A549 (cell line): ENCODE results near the gene TBC1D2B. TPM values are rescaled to one million over a fixed set of nuclear protein-coding genes. Genes with fewer than 3 reads are reported as not detected.

Experiments used
- ATAC-seq, 2 experiments: fragments of 200-7000 bp in 1 of 2; fragments of >200 bp in 1 of 2; cut with Nextera tagmentation in 1 of 2; cut with Tn5 transposase in 1 of 2; 3 replicates each; pipeline versions ENCODE4 v1.8.0 to v1.9.1; 2018 to 2020; ENCODE audit warnings: mild to moderate bottlenecking in 1 of 2, moderate library complexity in 1 of 2
- CTCF ChIA-PET: fragments of 300-600 bp; sonication (Branson Sonifier 250); formaldehyde crosslinking; extraction: SDS; loops from one replicate; lab custom pipeline; 2021; ENCODE audit warnings: antibody characterized with exemption, inconsistent platforms; lab: Yijun Ruan, JAX
- POLR2A ChIA-PET: fragments of 350-600 bp; formaldehyde crosslinking; extraction: SDS; loops from one replicate; lab custom pipeline; 2021; ENCODE audit warnings: antibody characterized with exemption, inconsistent platforms; lab: Yijun Ruan, JAX
- DNase-seq, 2 experiments: peaks; one replicate each; pipeline versions ENCODE4 v3.0.0 to v3.0.0-alpha.2; 2011 to 2016; ENCODE audit warnings: low read depth in 1 of 2, low spot score in 1 of 2
- FAIRE-seq: peaks from 2 replicates; lab custom pipeline; 2011; peaks lifted over from hg19 to GRCh38; lab: Jason Lieb, UNC
- H3K27ac ChIP-seq, 2 experiments: fragments of >200 bp; sonication (Bioruptor Twin); formaldehyde crosslinking; 3 replicates each; pipeline ENCODE4 v1.5.1; 2016 to 2017
- H3K4me1 ChIP-seq: fragments of >200 bp; sonication (Bioruptor Twin); formaldehyde crosslinking; 3 replicates; pipeline ENCODE4 v1.6.1; 2016
- H3K4me2 ChIP-seq: fragments of >200 bp; sonication (Bioruptor Twin); formaldehyde crosslinking; 3 replicates; pipeline ENCODE4 v1.6.1; 2016
- H3K4me3 ChIP-seq: fragments of >200 bp; sonication (Bioruptor Twin); formaldehyde crosslinking; 3 replicates; pipeline ENCODE4 v1.5.1; 2016
- H3K9me3 ChIP-seq: fragments of >200 bp; sonication (Bioruptor Twin); formaldehyde crosslinking; 3 replicates; pipeline ENCODE4 v1.6.1; 2016
- EHMT2 ChIP-seq: fragments of 200-600 bp; sonication (generic); IDR thresholded peaks from 2 replicates; pipeline ENCODE4 v1.6.1; 2016; ENCODE audit warnings: antibody characterized with exemption, low read depth, mild to moderate bottlenecking, moderate library complexity
- EP300 ChIP-seq, 2 experiments: fragments of >200 bp; sonication (Bioruptor Twin); formaldehyde crosslinking; IDR thresholded peaks; 2 replicates in 1 of 2; 3 replicates in 1 of 2; pipeline ENCODE4 v1.6.1; 2016 to 2017
- ESRRA ChIP-seq: fragments of 150-350 bp; IDR thresholded peaks from 2 replicates; pipeline ENCODE4 v1.6.1; 2014; ENCODE audit warnings: mild to moderate bottlenecking, low read length, borderline replicate concordance
- GATA3 ChIP-seq: IDR thresholded peaks from 2 replicates; pipeline ENCODE4 v1.6.1; 2012; ENCODE audit warnings: borderline replicate concordance
- JUNB ChIP-seq: fragments of >200 bp; sonication (Bioruptor Twin); formaldehyde crosslinking; IDR thresholded peaks from 2 replicates; pipeline ENCODE4 v1.6.1; 2016
- MAFK ChIP-seq: fragments of 450-650 bp; IDR thresholded peaks from 2 replicates; pipeline ENCODE4 v1.6.1; 2014; ENCODE audit not compliant: partially characterized antibody
- MYC ChIP-seq: IDR thresholded peaks from 2 replicates; pipeline ENCODE4 v1.6.1; 2012; ENCODE audit warnings: mild to moderate bottlenecking, inconsistent platforms, low read length, improper control_type of control experiment, borderline replicate concordance
- RARB ChIP-seq: fragments of 250-450 bp; sonication (Bioruptor Pico); IDR thresholded peaks from 2 replicates; pipeline ENCODE4 v1.8.0; 2021; ENCODE audit warnings: mild to moderate bottlenecking, moderate library complexity
- TP53 ChIP-seq: fragments of 250-450 bp; sonication (Bioruptor Pico); IDR thresholded peaks from 2 replicates; pipeline ENCODE4 v1.5.0; 2021; ENCODE audit warnings: mild to moderate bottlenecking, moderate library complexity
- ZFP36 ChIP-seq: fragments of 450-650 bp; IDR thresholded peaks from 2 replicates; pipeline ENCODE4 v1.6.1; 2014; ENCODE audit warnings: borderline replicate concordance; ENCODE audit not compliant: partially characterized antibody
- WGBS: methylation state at CpG from one replicate; pipeline ENCODE4 v1.1.6; 2017; ENCODE audit errors: missing lambda C conversion rate; 5-methylcytosine and 5-hydroxymethylcytosine counted together
- polyA plus RNA-seq, 4 experiments: library from polyadenylated mRNA; depleted of rRNA in 3 of 4; stranded (reverse); fragments of >200 nt; fragmentation: RNase III in 1 of 4; extraction: RNeasy Plus Mini Kit Qiagen cat#74134 plus additional on column Dnase treatment in 1 of 4; gene quantifications; 2 replicates in 3 of 4; 3 replicates in 1 of 4; pipeline ENCODE4 v1.2.3, GENCODE V29; 2011 to 2017
- TF ChIP-seq, protein P1 (sequence below): IDR thresholded peaks from 2 replicates; pipeline ENCODE4 v1.6.1; 2012
- TF ChIP-seq, protein P2 (sequence below): fragments of 250-450 bp; sonication (Bioruptor Pico); IDR thresholded peaks from 2 replicates; pipeline ENCODE4 v1.5.0; 2021; ENCODE audit warnings: mild to moderate bottlenecking, moderate library complexity, borderline replicate concordance
- TF ChIP-seq, protein P3 (sequence below): fragments of >200 bp; sonication (Bioruptor Twin); formaldehyde crosslinking; IDR thresholded peaks from 2 replicates; pipeline ENCODE4 v1.6.1; 2016
- TF ChIP-seq, protein P4 (sequence below): IDR thresholded peaks from 2 replicates; pipeline ENCODE4 v1.6.1; 2012
- TF ChIP-seq, protein P5 (sequence below): fragments of 200-600 bp; sonication (generic); IDR thresholded peaks from 2 replicates; pipeline ENCODE4 v1.6.1; 2016; ENCODE audit warnings: antibody characterized with exemption, mild to moderate bottlenecking, moderate library complexity

The TBC1D2B gene
- polyA plus RNA-seq, 2 of the 4 experiments (the other 2 are of a cell fraction) = 13.6 to 13.9 TPM

DNA sequence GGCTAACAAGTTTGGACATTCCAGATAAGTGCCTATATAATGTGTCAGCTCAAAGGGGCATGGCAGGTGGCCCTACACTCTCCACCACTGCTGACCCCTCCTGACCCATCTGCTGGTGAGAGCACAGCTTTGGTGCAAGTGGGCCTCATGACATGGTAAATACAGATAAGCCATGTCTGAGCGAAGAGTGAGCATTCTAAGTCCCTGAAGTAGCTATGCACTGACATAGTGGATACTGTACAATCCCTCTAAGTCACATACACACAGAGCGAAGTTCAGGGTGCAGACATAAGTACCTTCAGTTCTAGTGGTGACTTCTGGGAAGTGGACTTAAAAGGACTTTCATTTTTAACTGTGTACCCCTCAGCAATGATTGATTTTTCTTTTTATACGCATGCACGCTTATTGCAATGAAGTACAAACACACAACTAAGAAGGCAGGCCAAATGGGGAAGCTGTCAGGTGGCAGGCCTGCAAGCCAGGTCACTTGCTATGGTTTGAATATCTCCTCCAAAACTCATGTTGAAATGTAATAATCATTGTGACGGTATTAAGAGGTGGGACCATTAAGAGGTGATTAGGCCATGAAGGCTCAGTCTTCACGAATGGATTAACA is 41.5 kb downstream of the TBC1D2B start (continued):
- TF ChIP-seq, protein P1, sequence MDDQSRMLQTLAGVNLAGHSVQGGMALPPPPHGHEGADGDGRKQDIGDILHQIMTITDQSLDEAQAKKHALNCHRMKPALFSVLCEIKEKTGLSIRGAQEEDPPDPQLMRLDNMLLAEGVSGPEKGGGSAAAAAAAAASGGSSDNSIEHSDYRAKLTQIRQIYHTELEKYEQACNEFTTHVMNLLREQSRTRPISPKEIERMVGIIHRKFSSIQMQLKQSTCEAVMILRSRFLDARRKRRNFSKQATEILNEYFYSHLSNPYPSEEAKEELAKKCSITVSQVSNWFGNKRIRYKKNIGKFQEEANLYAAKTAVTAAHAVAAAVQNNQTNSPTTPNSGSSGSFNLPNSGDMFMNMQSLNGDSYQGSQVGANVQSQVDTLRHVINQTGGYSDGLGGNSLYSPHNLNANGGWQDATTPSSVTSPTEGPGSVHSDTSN = no peak

DNA sequence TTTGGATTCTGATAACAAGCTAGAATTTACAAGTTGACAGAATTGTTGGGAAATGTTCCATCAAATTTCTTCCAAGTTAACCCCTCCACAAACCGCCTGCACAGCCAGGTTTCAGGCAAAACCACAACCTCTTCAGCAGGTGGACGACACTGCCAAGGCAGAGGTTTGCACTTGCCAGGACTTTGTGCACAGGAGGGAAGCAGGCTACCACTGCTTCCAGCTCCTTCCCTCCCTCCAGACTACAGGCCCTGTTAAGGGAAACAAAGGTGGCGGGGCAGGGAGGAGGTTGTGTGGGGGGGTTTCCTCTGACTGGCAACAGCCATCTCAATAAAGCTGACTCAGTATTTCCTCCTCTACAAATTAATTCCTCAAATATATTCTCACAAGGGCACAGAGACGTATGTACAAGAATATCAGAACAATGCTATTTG is 42.2 kb downstream of the TBC1D2B start:
- FAIRE-seq (no peak), ATAC-seq (no peak), DNase-seq (no peak)
- TF ChIP-seq, protein P2, sequence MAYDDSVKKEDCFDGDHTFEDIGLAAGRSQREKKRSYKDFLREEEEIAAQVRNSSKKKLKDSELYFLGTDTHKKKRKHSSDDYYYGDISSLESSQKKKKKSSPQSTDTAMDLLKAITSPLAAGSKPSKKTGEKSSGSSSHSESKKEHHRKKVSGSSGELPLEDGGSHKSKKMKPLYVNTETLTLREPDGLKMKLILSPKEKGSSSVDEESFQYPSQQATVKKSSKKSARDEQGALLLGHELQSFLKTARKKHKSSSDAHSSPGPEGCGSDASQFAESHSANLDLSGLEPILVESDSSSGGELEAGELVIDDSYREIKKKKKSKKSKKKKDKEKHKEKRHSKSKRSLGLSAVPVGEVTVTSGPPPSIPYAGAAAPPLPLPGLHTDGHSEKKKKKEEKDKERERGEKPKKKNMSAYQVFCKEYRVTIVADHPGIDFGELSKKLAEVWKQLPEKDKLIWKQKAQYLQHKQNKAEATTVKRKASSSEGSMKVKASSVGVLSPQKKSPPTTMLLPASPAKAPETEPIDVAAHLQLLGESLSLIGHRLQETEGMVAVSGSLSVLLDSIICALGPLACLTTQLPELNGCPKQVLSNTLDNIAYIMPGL (CRISPR knock-in tag) = no peak
- peak; percentile 86 for TF ChIP-seq MAFK
- ChIA-PET CTCF (interaction anchor here (0.9 to 2.7 kb wide), 9 partner anchors 11 to 273 kb away, joined by 3 to 8 read pairs (median 4); no protein-coding TSS in a partner anchor), POLR2A (no interaction called here)
- Histone ChIP-seq H3K9me3 (no peaks in the 10 kb centered on the region), H3K27ac (no peak overlapping the region), H3K4me3 (no peak overlapping the region), H3K4me1 (no peaks in the 10 kb centered on the region; the same call in 2 of the 3 replicates), H3K4me2 (no peak overlapping the region)
- WGBS = 85% methylated on average over 4 of the region's 4 CpGs

DNA sequence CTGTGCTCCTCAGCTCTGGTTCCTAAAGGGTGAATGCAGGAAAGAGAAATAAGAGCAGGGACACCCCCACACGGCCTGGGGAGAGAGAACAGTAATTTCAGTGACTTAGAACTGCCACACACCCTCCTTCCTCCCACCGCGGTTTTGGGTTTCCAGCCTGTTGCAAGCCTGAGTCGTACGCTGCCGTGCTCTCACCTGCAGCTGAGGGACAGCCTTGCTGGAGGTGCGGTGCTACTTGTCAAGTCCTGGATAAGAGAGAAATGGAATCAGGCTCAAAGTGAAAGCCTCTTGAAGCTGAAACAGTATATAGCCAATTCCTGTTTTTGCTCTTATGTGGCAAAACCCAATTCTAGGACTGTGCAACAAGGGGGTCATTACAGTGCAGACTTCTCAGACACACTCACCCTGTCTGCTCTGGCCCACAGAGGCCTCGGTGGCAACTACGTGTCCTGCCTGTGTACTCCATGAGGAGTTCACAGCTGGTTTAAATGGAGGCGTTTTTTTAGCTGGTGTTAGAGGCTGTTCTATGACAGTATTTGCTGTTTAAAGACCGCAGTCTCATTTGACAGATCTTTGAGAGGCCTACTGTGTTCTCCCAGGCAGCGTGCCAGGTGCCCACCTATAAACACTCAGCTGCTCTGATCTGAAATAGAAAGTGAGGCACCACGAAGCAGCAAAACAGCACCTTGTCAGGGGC is 42.9 kb downstream of the TBC1D2B start:
- ChIA-PET CTCF (interaction anchor here (0.9 to 2.7 kb wide), 10 partner anchors 10 to 274 kb away, joined by 3 to 8 read pairs (median 4); no protein-coding TSS in a partner anchor), POLR2A (no interaction called here)
- no peak for ATAC-seq
- no peak overlapping the region for H3K4me3 ChIP-seq
- TF ChIP-seq MYC = no peak
- TF ChIP-seq, protein P3, sequence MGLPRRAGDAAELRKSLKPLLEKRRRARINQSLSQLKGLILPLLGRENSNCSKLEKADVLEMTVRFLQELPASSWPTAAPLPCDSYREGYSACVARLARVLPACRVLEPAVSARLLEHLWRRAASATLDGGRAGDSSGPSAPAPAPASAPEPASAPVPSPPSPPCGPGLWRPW = no peak
- TF ChIP-seq JUNB = no peak
- TF ChIP-seq ZFP36 = no peak
- no peak for TF ChIP-seq TP53 (CRISPR knock-in tag)
- no peak for TF ChIP-seq MAFK
- TF ChIP-seq, protein P4, sequence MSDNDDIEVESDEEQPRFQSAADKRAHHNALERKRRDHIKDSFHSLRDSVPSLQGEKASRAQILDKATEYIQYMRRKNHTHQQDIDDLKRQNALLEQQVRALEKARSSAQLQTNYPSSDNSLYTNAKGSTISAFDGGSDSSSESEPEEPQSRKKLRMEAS = no peak
- TF ChIP-seq, protein P5, sequence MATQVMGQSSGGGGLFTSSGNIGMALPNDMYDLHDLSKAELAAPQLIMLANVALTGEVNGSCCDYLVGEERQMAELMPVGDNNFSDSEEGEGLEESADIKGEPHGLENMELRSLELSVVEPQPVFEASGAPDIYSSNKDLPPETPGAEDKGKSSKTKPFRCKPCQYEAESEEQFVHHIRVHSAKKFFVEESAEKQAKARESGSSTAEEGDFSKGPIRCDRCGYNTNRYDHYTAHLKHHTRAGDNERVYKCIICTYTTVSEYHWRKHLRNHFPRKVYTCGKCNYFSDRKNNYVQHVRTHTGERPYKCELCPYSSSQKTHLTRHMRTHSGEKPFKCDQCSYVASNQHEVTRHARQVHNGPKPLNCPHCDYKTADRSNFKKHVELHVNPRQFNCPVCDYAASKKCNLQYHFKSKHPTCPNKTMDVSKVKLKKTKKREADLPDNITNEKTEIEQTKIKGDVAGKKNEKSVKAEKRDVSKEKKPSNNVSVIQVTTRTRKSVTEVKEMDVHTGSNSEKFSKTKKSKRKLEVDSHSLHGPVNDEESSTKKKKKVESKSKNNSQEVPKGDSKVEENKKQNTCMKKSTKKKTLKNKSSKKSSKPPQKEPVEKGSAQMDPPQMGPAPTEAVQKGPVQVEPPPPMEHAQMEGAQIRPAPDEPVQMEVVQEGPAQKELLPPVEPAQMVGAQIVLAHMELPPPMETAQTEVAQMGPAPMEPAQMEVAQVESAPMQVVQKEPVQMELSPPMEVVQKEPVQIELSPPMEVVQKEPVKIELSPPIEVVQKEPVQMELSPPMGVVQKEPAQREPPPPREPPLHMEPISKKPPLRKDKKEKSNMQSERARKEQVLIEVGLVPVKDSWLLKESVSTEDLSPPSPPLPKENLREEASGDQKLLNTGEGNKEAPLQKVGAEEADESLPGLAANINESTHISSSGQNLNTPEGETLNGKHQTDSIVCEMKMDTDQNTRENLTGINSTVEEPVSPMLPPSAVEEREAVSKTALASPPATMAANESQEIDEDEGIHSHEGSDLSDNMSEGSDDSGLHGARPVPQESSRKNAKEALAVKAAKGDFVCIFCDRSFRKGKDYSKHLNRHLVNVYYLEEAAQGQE = no peak
- TF ChIP-seq RARB (CRISPR knock-in tag) = no peak
- TF ChIP-seq GATA3 = no peak
- no peak for TF ChIP-seq ESRRA
- TF ChIP-seq EP300 (IDR thresholded peaks at IDR 0.05) = no peak
- no peak for TF ChIP-seq EHMT2
- TF ChIP-seq, all 56 proteins: peak for 0
- Histone ChIP-seq H3K9me3 (no peaks in the 10 kb centered on the region), H3K4me1 (no peaks in the 10 kb centered on the region; the same call in 2 of the 3 replicates), H3K27ac (no peak overlapping the region), H3K4me2 (no peak overlapping the region)
- no peak for FAIRE-seq
- WGBS = 77% methylated on average over 13 of the region's 13 CpGs
- no peak for DNase-seq
